NCI-H2107 treated with DMSO at 0.1 percent for 48 hours (cell line): ENCODE measurements around the gene TCEAL7.

Experiments used
- DNase-seq: peaks from one replicate; lab custom pipeline; 2025; ENCODE audit not compliant: unreplicated experiment; lab: John Stamatoyannopoulos, UW

Gene TCEAL7

GRCh38 chrX:103363046-103363445 is 33.0 kb downstream of the TCEAL7 start:
- DNase-seq, result no peak

DNA sequence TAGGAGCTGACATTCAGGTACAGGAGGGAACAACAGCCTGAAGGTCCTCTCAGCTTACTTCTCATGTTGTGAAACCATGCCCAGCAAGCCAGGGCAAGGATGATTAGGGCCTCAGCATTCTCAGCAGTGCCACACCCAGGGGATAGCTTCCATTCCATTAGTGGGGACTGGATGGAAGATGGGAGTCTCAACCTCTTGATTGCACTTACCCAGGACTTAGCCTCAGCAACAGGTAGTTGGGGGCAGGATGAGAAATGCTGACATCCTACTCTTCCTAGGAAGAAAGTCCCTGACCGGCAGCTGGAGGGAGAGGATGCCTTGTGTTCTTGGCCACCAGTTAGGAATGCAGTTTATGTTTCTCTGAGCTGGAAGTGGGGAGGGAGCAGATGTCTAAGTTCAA is 37.5 kb downstream of the TCEAL7 start:
- no peak for DNase-seq

DNA sequence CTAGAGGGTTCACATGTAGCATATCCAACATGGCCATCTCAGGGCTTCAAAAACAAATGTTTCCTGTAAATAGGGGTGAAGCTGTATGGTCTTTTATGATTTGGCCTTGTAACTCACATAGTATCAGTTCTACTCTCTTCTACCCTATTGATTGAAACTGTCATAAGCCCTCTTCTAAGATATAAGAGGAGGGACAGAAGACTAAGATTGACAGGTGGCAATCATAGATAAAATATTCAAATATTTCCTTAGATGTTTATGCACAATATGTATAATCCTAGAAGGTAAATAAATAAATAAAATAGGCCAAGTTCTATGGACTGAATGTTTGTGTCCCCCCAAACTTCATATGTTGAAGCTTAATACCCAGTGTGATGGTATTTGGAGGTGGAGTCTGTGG is 39.4 kb downstream of the TCEAL7 start:
- DNase-seq, result no peak

GRCh38 chrX:103372886-103373285 is 42.8 kb downstream of the TCEAL7 start:
- no peak for DNase-seq

DNA sequence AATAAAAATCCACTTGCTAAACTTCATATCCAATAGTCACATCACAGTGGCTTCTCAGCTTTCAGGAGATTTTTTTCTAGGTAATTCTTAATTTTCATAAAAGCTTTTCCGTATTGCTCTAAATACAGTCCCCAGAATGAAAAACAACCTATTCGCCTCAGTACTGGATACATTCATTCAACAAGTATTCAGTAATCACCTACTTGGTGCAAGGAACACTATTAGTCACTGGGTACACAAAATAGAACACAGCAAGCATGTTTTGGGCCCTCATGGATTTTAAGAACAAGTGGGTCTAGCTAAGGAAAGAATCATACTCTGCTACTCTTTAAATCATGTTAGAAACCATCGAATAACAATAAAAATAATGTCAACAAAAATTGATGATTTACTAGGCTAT is 43.5 kb downstream of the TCEAL7 start:
- DNase-seq, result no peak

DNA sequence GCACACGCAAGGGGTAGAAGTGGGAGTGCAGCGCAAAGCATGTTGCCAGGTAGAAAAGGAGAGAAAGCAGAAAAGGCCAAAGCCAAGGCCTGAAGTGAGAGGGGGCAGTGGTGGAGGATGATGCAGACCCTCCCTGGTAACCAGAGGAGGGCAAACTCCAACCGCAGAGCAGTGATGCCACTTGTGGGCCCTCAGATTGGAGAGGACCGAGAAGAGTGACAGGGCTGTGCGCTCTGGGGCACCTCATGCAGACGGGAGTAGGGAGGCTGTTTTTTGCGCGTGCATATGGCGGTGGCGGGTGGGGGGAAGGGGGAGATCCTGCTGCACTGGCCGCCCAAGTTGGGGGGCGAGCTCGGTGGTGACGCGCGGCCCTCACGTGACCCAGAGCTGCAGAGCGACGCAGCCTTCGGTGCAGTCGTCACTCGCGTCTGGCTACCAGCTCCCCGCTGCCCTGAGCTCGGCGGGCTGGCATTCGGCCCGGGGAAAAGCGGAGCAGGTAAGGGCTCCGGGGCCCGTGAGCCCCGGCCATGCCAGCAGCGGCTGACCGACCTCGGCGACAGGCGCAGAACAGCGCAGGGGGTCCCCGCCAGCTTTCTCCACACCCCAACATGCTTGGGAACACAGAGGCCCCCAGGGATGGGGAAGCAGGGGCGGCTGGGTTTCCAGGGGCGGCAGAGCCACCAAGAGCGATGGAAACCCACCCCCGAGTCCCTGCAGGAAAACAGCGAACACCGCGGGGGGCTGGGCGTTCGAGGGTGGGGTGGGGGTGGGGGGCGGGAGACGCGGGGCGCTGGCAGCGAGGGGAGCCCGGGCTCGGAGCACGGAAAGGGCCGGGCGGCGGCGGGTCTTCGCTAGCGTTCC is 46.3 kb downstream of the TCEAL7 start, which contains the start of gene BEX3:
Gene BEX3, plus strand, starts transcription at position 421 of the 861 bp plus-strand sequence. CDS start 984 bp downstream, outside the sequence.
- DNase-seq, result peak; percentile 45

DNA sequence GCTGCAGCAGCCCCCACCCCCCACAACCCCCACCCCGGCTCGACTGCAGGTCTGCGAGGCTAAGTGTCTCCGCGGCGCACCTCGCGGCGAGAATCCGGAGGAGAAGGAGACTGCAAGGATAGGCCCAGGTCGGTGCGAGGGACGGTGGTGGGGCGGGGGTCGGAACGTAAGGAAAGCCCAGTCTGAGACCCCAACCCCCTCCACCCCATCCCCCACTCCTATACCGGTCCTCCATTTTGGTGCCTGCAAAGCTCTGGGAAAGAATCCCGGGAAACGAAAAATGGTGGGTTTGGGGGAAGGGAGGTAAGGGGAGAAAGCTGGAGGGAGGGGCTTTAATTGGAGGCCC is 46.9 kb downstream of the TCEAL7 start:
- DNase-seq, result peak; percentile 14

- DNase-seq, result no peak
Measured at GRCh38 chrX:103378990-103379389, 49.0 kb downstream of the TCEAL7 start.
